Activated T-helper 1 cell treated with anti-CD3 and anti-CD28 coated beads, Interleukin-2, amount 50 U/mL, for 16 hours (primary cell): ENCODE measurements around the gene CASZ1.

Experiments
- DNase-seq, 2 donors: peaks; one replicate each; pipeline ENCODE4 v3.0.0-alpha.2; 2020; ENCODE audit warnings: low read depth in 1 of 2, low spot score in 1 of 2

CASZ1 gene

DNA sequence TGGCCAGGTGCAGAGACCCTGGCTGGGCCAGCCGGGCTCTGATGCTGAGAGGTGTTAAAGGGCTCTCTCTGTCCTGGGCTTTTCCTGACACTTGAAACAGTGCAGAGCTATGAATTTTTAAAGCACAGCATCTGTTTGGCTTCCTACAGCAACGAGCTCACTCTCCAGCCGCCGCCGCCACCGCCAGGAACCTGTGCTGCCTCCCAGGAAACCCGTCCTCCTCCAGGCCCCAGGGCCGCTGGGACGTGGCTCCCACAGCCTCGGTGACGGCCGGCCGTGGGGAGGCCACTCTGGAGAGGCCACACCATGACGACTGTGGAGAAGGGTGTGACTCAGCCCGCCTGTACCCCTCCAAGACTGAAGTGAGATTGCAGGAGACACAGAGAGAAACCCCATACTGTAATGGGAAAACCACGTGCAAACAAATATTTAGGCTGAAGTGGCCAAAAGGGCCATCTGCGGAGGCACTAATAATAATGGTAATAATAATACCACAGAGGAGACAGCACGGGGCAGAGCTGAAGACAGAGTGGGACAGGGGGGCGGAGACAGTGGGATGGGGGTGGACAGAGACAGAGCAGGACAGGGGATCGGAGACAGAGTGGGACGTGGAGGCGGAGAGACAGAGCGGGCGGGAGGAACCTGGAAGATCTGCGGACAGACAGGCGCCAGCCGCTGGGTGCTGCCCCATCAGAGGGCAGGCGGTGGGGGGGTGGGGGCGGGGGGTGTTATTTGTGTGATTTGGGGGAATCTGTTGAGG lies 139.2 kb downstream of the CASZ1 start:
- DNase-seq = no peak

- no peak for DNase-seq
Measured at GRCh38 chr1:10656431-10656830, 140.0 kb downstream of the CASZ1 start.

- no peak for DNase-seq
Measured at GRCh38 chr1:10655002-10655401, 141.4 kb downstream of the CASZ1 start.

DNA sequence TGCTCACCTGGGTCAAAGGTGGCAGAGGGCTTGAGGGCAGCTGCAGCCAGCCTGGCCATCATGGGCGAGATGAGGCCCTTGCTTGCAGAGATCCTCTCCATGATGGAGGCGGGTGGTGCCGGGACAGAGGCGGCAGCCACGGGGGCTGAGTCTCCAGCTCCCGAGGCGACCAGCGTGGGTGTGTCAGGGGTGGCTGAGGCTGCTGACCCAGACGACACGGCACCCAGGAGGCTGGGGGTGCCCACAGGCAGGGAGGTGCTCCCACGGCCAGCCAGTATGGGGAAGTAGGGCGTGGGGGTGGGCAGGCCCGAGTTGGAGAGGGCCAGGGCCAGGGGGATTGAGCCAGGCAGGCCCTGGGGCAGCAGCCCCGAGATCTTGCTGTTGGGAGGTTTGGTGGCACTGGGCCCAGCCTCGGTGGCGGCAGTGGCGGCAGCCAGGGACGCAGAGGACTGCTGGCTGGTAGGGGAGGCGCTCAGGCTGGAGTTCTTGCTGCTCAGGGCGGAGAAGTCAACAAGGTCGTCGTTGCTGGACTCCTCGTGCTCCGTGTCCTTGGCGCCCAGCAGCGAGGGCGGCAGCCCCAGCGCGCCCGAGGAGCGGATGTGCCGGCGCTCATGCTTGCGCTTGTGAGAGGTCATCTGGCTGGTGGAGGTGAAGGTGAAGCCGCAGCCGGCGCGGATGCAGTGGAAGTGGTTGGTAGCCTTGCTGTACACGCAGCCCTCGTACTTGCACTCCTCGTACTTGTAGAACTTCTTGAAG lies 142.9 kb downstream of the CASZ1 start:
- DNase-seq = no peak

- no peak for DNase-seq
Measured at GRCh38 chr1:10652626-10653025, 143.8 kb downstream of the CASZ1 start.

DNA sequence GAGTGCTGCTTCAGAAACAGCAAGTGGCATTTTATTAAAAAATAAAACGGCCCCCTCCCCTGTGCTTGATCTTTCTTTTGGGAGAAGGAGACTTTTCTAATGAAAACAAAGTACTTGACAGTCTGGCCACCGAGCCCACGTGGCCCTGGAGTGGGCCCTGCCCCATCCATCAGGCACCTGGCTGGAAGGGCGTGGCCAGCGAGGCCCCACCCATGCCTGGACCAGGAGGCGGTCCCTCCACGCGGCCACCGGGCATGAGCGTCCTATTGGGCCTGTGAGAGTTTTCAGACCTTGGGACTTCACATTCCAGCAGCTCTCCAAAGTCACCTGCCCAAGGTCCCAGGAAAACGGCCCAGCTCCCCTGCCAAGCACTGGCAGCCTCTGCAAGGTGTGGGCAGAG lies 144.7 kb downstream of the CASZ1 start:
- no peak for DNase-seq

DNA sequence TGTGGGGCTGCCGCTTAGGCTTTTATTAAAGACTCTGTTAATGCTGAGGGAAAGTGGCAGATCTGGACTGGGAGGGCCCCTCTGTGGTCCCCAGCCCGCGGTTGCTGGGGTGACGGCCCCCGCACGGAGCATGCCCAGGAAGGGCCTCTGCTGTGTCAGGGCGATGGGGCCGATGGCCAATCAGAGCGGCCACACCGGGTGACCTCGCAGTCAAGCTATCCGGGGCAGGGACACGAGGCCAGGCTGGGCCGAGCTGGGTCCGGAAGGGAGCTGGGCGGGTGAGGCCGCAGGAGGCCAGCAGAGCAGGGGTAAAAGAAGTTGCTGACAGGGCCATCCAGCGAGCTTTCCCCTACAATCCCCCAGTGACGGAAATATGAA lies 145.1 kb downstream of the CASZ1 start:
- no peak for DNase-seq

DNA sequence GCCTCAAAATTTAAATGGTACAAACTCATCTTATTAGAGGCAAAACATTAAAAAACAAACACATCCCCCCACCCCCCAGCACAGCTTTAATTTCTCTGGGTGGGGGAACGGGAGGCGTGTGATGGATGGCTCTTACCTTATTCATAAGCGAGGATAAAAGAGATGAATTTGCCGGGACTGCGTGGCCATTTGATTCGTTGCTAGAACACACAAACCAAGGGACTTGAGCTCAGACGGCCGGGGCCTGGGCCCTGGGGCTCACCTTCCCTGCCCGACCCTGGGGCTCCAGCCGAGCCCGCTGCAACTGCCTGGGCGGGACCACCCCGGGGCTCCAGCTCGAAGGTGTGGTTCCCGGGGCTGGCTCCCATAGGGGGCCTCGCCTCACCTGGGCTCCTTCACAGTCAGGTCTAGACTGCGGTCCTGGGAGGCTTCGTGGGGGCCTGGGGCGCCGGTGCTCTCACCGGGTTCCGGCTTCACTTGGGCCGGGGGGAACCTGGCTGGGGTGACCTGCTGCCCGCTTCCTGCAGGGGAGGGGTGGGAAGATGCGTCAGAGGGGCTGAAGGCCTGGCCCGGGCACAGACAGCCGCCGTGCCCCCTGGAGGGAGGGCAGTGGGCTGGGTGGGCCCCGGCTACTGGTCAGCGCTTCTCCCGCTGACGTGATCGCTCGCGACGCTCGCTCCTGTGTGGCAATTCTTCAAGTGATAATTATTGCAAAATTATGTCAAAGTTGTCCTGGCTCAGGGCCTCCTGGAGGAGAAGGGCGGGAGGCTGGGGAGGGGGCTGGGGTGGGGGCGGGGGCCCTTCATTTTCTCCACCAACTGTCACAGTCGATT lies 145.7 kb downstream of the CASZ1 start:
- DNase-seq = no peak

DNA sequence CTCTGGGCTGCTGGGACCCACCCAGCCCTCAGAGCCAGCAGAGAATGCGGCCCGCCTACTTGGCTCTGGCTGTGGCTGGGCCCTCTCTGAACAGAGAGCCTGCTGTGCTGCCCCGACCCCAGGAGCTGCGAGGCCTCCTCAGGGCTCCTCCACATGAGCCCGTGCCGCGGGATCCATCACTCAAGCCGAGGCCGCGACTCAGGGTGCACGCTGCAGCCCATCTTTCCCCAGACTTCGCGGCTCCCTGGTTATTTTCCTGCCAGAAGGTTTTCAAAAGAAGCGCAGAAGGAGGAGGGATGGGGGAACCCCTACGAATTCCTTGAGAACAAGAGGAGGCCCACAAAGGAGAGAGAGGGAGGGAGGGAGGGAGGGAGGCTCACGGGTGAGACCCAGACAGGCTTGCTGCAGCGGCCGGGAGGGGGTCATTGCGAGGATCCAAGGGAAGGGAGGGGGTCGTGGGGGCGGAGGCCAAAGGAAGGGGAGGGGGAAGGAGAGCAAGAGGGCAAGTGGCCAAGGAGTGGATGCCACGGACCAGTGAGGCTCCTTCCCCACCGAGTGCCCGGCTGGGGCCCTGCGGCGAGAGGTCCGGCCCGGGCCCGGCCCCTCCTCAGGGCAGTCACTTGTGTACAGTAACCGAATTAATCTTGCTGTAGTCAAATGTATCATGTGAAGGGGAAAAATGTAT lies 146.8 kb downstream of the CASZ1 start:
- DNase-seq = no peak

- DNase-seq = no peak
Measured at GRCh38 chr1:10648689-10649516, 147.5 kb downstream of the CASZ1 start.

- no peak for DNase-seq
Measured at GRCh38 chr1:10647414-10648170, 148.9 kb downstream of the CASZ1 start.

DNA sequence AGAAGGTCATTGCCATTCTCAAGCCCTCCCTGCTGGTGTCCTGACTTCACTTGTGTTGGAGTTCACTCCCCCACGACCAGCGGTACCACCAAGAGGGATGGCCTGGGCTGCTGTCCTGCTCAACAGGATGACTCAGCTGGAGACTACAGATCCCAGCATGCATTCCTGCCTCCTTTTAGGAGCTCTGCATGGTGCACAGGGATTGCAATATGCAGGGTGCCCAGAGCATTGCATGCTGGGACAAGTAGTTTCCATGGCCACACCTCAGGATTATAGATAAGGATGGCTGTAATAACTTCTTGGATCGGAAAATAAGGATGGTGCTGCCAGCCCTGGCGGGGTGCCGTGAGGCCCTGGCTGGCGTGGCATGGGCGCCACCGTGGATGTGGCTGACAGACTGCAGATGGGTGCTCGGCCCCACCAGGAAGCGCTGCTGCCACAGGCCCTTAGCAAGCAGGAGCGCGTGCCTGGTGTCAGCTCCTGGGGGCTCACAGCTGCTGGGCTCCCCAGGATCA lies 150.0 kb downstream of the CASZ1 start:
- DNase-seq = no peak

DNA sequence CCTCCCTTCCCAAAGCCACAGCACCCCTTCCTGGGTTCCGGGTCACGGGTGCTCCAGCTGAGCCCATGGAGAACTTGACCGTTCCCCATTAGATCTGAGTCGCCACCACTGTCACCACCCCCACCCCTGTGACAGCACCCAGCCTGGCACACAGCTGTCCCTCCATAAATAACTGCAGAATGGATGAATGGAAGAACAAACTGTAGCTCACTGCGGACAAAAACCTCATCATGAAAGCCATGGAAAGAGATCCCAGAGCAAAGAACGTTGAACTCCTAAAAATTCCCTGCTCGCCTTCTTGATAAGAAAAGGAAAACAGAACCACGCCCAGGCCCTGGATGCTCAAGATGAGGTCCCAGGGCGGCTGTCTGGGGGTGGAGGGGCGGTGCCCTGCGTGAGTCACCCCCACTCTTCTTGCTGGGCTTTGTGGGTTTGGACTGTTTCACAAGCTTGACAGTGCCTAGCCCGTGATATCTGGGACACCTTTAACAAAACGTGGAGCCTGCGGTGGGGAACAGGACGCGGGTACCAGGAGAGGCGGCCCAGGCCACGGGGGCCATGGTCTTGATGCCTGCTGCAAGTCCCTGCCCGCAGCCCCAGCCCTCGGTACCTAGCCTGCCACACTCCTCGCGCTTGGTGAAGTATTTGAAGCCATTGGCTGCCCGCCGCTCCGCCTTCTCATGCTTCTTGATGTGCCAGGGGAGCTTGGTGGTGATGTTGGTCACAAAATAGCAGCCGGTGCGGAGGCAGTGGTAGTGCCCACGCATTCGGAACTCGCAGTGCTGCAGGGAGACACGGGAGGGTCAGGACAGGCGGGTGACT lies 151.9 kb downstream of the CASZ1 start:
- DNase-seq = no peak

- DNase-seq = no peak
Measured at GRCh38 chr1:10643607-10644306, 152.7 kb downstream of the CASZ1 start.

DNA sequence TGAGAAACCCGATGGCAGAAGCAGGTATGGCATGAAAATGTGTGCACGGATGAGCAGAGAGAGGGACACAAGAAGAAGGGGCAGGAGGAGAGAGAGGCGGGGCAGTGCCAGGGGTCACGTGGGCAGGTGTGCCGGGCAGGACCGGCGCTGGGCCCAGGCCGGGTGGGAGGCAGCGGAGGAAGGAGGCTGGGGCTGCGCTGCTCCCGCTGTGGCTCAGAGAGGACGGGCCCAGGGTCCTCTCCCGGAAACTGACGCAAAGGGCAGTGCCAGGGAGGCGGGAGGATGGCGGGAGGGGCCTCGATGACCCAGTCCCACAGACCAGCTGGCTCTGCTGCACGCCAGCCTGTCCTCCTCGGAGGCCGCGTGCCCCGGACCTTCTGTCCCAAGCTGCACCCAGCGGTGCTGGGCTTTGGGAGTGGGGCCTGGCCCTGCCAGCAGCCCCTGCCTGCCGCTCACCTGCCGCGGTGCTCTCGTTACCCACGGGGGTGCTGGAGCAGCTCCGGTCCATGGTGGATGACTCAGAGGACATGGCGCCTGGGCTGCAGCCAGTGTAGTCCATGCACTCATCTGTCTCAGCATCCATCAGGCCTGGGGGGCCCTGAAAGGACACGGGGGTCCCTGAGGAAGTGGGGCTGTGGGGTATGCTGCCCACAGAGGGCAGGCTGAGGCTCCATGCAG lies 153.9 kb downstream of the CASZ1 start:
- no peak for DNase-seq

DNA sequence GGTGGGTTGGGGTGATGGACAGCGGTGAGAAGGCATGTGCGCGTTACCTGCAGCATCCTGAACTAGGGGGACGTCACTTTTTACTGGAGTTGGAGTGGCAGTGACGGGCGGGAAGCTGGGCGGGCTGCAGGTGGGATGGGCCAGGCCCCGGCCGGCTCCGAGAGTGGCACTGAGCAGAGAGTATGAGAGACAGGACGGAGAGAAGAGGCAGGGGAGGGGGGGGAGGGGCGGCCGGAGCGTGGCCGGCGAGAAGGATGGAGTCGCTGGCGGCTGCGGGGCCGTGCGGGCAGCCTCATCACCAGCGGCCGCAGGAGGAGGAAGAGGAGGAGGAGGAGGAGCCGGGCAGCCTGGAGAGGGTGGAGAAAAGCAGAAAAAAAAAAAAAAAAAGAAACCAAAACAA lies 154.5 kb downstream of the CASZ1 start:
- no peak for DNase-seq

GRCh38 chr1:10640843-10641553 lies 155.4 kb downstream of the CASZ1 start:
- no peak for DNase-seq
